Hematopoietic multipotent progenitor cell treated with erythropoietin and hydrocortisone succinate and interleukin-3 and kit ligand, for 15 days (in vitro differentiated cells): ENCODE results near the gene TMEM52.
A peak's percentile ranks its signal among the peaks of the same experiment; 100 is the strongest.

Source experiments
- DNase-seq: peaks from one replicate; pipeline ENCODE4 v3.0.0-alpha.2; 2015; ENCODE audit warnings: low spot score

Gene TMEM52

DNA sequence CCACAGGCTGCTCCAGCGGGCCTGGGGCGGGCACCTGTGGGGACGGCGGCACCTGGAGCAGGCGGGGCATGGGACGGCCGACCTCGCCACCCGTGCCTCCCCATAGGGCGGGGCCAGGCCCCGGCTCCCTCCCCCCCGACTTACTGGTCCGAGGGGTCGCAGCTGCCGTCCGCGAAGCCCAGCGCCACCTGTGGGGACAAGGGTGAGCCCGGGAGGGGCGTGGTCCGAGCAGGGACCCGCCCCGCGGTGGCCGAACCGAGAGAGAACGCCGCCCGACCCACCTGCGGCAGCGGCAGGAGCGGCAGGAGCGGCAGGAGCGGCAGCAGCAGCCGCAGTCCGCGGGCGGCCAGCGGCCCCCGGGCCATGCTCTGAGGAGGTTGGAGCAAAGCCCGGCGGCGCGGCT lies at the start of gene TMEM52:
Gene TMEM52, minus strand, starts transcription at position 379 of the 403 bp plus-strand sequence. Its CDS starts 14 bp downstream, at position 365.
- no peak for DNase-seq

DNA sequence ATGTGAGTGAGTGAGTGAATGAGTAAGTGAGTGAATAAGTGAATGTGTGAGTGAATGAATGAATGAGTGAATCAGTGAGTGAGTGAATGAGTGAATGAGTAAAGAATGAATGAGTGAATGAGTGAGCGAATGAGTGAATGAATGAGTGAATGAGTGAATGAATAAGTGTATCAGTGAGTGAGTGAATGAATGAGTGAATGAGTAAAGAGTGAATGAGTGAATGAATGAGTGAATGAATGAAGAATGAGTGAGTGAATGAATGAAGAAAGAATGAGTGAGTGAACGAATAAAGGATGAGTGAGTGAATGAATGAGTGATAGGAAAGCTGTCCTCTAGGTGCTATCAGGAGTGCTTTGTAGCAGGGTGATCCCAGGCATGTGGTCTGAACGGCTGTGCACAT lies 48.8 kb upstream of the TMEM52 start:
- no peak for DNase-seq

DNA sequence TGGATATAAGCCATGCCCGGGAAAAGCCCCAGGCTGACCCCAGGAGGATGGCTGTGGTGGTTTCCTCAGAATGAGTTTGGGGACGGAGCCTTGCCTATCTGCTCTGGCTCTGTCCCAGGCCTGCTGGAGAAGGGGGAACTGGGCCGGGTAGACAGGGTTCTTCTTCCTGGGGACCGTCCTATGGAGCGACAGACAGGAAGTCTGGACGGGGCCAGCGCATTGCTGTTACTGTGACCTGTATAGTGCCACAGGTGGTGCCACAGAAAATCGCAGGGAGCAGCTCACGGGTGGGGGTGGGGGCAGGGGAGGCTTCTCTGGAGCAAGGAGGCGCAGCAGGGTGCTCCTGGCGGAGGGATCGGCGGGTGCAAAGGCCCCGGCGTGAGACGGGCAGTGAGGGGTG lies 48.1 kb upstream of the TMEM52 start:
- no peak for DNase-seq

GRCh38 chr1:1966071-1966740 lies 47.1 kb upstream of the TMEM52 start:
- no peak for DNase-seq

GRCh38 chr1:1965546-1965945 lies 46.5 kb upstream of the TMEM52 start:
- no peak for DNase-seq

DNA sequence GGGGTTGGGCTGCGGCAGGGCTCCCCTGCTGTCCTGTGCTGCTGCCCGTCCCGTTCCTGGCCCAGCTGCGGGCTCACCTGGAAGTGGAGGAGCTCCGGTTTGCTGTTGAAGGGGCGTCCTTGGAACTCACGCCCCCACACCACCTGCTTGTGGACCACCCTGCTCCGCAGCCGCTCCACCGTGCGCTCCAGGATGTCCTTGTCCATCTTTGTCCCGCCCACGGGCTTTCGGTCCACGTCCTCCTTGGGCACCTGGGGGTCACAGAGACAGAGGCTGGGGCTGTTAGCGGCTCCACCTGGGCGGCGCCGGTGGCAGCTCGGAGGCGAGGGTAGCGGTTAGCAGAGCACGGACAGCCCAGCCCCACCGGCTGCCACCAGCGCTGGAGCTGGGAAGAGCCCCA lies 45.7 kb upstream of the TMEM52 start:
- DNase-seq, result no peak

- no peak for DNase-seq
Measured at GRCh38 chr1:1963570-1963969, 44.5 kb upstream of the TMEM52 start.

- no peak for DNase-seq
Measured at GRCh38 chr1:1962752-1963151, 43.7 kb upstream of the TMEM52 start.

- no peak for DNase-seq
Measured at GRCh38 chr1:1960480-1961196, 41.6 kb upstream of the TMEM52 start.

DNA sequence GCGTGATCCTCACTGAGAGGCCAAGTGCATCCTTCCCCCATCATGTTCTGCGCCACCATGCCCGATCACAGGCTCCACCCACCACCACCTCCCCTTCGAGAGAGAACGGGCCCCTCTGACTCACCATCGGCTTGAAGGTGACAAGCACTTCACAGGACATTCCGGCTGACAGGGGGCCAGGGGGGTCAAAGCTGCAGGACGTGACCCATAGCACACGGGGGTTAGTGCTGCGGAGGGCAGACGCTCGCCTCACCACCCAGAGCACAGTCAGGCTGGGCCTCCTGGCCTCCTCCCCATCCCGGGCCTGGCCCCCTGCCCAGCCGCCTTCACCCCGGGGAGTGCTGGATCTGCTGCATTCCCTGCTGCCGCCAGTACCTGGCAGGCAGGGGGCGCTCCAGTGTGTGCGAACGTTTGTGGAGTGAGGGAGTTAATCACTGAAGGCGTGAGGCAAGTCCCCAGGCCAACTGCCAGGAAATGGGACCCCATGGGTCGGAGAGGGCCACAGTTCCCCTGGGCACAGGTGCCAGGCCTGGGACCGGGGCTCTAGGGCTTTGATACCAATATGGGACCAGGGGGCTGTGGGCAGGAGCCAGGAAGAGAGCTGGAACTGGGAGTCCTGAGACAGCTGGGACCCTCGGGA lies 40.9 kb upstream of the TMEM52 start:
- peak; percentile 10 for DNase-seq

DNA sequence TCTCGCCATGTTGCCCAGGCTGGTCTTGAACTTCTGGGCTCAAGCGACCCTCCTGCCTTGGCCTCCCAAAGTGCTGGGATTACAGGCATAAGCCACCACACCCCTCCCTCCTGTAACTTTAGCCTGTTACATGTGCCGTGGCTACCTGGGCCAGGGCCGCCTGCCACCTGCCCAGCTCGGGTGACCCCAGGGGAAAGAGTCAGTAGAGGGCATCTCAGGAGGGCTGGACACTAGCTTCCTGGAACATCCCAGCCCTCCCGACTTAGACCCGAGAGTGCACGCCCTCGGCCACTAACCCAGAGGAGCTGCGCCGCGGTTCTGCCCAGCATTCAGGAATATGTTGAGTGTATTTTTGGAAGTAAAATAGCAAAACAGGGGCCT lies 40.4 kb upstream of the TMEM52 start:
- no peak for DNase-seq

- no peak for DNase-seq
Measured at GRCh38 chr1:1958071-1958541, 39.0 kb upstream of the TMEM52 start.

DNA sequence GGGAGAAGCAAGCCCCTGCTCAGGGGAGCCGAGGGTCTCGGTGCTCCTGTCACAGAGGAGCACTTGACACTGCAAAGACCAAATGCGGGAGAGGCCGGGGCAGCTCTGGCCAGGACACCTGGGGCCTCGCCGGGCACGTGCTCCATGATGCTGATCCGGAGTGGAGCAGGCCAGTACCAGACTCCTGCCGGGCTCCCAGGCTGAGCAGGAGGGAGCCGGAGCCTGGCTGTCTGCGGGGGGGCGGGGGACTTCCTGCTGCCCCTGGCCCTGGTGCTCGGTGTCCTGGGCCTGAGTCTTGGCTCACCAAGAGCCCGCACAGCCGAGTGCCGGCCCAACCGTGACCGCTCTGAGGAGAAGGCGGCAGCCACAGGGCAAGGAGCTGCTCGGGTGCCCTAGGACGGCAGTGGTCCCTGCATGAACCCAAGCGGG lies 38.5 kb upstream of the TMEM52 start:
- DNase-seq, result no peak

DNA sequence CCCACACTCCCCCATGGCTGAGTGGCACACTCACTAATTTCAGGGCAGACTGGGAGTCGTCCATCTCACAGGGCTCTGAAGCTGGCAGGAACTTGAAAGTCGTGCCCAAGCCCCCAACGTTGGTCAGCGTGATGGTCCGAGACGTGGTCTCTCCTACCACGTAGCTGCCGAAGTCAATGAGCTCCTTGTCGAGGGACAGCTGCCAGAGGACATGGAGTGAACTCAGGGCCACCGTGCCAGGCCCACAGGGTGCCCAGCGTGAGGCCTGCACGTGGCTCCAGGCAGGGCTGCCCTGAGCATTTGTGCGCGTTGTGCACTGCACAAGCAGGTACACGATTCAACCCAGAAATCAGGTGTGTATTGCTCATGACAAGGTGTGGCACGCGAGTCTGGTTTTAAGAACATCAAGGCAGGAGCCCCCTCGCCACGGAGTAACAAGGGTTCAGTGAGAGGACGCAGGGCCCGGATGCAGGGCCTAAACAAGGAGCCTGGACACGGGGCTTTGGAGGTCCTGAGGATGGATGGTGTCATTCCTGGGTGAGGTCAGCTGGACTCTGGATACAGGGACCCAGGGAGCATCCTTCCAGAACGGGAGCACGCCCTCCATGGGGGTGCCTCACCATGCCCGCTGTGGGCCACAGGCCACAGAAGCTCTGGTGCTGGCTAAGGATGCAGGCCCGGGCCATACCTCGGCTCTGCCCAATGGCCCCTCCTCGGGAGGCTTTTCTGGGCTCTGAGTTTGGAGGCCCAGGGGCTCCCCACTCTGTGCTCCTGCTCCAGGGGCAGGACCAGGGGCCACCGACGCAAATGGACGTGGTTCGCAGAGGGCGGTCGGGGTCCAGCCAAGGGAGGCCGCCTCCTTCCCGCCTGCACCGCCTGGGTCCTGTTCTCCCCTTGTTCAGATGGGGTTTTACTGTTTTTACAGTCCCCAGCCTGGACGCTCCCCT lies 37.8 kb upstream of the TMEM52 start:
- no peak for DNase-seq

GRCh38 chr1:1956101-1956500 lies 37.0 kb upstream of the TMEM52 start:
- DNase-seq, result no peak

GRCh38 chr1:1955621-1956094 lies 36.6 kb upstream of the TMEM52 start:
- DNase-seq, result no peak

DNA sequence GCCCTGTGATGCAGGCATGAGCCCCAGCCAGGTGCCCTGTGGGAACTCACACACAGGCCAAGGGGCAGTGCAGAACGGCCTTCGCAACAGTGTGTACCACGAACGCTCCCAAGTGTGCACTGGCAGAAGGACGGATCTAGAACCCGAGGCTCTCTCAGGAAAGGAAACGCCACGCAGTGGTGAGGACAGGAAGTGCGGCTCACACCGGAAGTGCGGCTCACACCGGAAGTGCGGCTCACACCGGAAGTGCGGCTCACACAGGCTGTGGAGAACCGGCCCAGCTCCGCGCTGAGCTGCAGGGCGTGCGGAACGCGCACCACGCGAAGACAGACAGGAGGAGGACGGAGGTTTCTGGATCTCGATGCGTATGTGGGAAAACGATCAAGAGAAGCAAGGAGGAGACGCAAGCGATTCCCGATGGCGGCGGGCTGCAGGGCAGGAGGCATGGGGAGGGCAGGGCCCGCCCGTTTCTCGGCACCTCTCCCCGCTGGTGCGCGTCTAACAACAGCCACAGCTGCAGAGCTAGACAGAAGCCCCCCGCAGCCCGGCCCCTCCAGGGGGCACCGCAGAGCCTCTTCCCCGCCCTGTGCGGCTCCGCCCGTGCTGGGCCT lies 35.9 kb upstream of the TMEM52 start:
- no peak for DNase-seq

GRCh38 chr1:1954015-1954414 lies 34.9 kb upstream of the TMEM52 start:
- no peak for DNase-seq

DNA sequence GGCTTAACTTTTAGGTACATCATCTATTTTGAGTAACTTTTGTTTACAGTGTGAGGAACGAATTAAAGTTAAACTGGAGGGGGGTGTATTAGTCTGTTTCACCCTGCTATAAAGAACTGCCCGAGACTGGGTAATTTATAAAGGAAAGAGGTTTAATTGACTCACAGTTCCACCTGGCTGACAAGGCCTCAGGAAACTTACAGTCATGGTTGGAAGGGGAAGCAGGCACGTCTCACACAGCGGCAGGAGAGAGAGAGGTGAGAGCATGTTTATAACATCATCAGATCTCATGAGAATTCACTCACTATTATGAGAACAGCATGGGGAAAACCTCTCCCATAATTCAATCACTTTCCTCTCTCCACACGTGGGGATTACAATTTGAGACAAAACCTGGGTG lies 31.9 kb upstream of the TMEM52 start:
- no peak for DNase-seq

DNA sequence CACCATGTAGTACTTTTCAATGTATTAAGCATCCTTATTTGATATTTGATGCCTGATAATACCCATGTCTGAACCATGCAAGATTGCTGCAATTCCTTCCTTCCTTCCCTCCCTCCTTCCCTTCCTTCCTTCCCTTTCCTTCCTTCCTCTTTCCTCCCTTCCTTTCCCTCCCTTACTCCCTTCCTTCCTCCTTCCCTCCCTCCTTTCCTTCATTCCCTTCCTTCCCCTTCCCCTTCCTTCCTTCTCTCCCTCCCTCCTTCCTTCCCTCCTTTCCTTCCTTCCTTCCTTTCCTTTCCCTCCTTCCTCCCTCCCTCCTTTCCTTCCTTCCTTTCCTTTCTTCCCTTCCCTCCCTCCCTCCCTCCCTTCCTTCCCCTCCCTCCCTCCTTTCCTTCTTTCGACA lies 29.7 kb upstream of the TMEM52 start:
- no peak for DNase-seq

GRCh38 chr1:1947493-1947892 lies 28.4 kb upstream of the TMEM52 start:
- DNase-seq, result no peak

GRCh38 chr1:1946540-1946939 lies 27.5 kb upstream of the TMEM52 start:
- no peak for DNase-seq
